Adipocyte (in vitro differentiated cells): ENCODE data around the gene SNPH.
"Not testable (repeated sequence)": the region's sequence is repeated elsewhere in the genome, so short reads cannot be mapped to it uniquely, and the experiment has no call there.

Experiments used
- DNase-seq: peaks from one replicate; pipeline ENCODE4 v3.0.0-alpha.2; 2015; ENCODE audit warnings: low read depth
- H3K27me3 ChIP-seq: replicated peaks from 2 replicates; pipeline ENCODE4 v1.7.0; 2013; ENCODE audit warnings: mild to moderate bottlenecking, low read length, moderate library complexity; ENCODE audit not compliant: control insufficient read depth, insufficient read depth
- H3K36me3 ChIP-seq: 2 replicates; pipeline ENCODE4 v1.7.0; 2013; ENCODE audit warnings: low read length, mild to moderate bottlenecking, moderate library complexity; ENCODE audit not compliant: control insufficient read depth, insufficient read depth, severe bottlenecking
- H3K4me1 ChIP-seq: 2 replicates; pipeline ENCODE4 v1.7.0; 2013; ENCODE audit warnings: mild to moderate bottlenecking, low read length, moderate library complexity; ENCODE audit not compliant: control insufficient read depth, insufficient read depth
- H3K4me3 ChIP-seq: 2 replicates; pipeline ENCODE4 v1.7.0; 2013; ENCODE audit warnings: mild to moderate bottlenecking, low read length, moderate library complexity
- H3K9ac ChIP-seq: 2 replicates; pipeline ENCODE4 v1.7.0; 2013; ENCODE audit warnings: mild to moderate bottlenecking, low read length, moderate library complexity
- H3K9me3 ChIP-seq: 2 replicates; pipeline ENCODE4 v1.7.0; 2013; ENCODE audit warnings: mild to moderate bottlenecking, low read length, moderate library complexity; ENCODE audit not compliant: control insufficient read depth

Gene SNPH

GRCh38 chr20:1338096-1338495 is 72.0 kb downstream of the SNPH start:
- H3K36me3 ChIP-seq, result peaks cover 6% of the 10 kb centered on the region
- no peak overlapping the region for H3K4me3 ChIP-seq
- H3K27me3 ChIP-seq, result no peaks in the 10 kb centered on the region
- no peak overlapping the region for H3K9ac ChIP-seq
- no peak for DNase-seq
- no peaks in the 10 kb centered on the region for H3K9me3 ChIP-seq
- peaks cover 28% of the 10 kb centered on the region for H3K4me1 ChIP-seq

- no peak overlapping the region for H3K9ac ChIP-seq
- no peak overlapping the region for H3K4me3 ChIP-seq
- no peaks in the 10 kb centered on the region for H3K27me3 ChIP-seq
- DNase-seq, result no peak
- no peaks in the 10 kb centered on the region for H3K9me3 ChIP-seq
- peaks cover 3% of the 10 kb centered on the region for H3K36me3 ChIP-seq
- peaks cover 34% of the 10 kb centered on the region for H3K4me1 ChIP-seq
Observed at GRCh38 chr20:1338801-1339200, 72.7 kb downstream of the SNPH start.

GRCh38 chr20:1341561-1342265 is 75.6 kb downstream of the SNPH start:
- Histone ChIP-seq H3K9ac (no peak overlapping the region), H3K9me3 (no peaks in the 10 kb centered on the region), H3K4me1 (peaks cover 31% of the 10 kb centered on the region), H3K4me3 (no peak overlapping the region), H3K36me3 (no peaks in the 10 kb centered on the region), H3K27me3 (no peaks in the 10 kb centered on the region)
- DNase-seq, result no peak

- peaks cover 26% of the 10 kb centered on the region for H3K4me1 ChIP-seq
- not testable (repeated sequence) for H3K4me3 ChIP-seq, H3K9ac ChIP-seq, H3K36me3 ChIP-seq, H3K9me3 ChIP-seq, DNase-seq, H3K27me3 ChIP-seq
Observed at GRCh38 chr20:1343446-1344124, 77.5 kb downstream of the SNPH start.

- no peaks in the 10 kb centered on the region for H3K36me3 ChIP-seq
- peaks cover 22% of the 10 kb centered on the region for H3K4me1 ChIP-seq
- H3K4me3 ChIP-seq, result no peak overlapping the region
- peaks cover 12% of the 10 kb centered on the region for H3K9me3 ChIP-seq
- H3K9ac ChIP-seq, result no peak overlapping the region
- no peaks in the 10 kb centered on the region for H3K27me3 ChIP-seq
- DNase-seq, result no peak
Observed at GRCh38 chr20:1345030-1345755, 79.1 kb downstream of the SNPH start.

- DNase-seq, result no peak
- Histone ChIP-seq H3K9ac (no peak overlapping the region), H3K9me3 (peaks cover 12% of the 10 kb centered on the region), H3K4me1 (peaks cover 22% of the 10 kb centered on the region), H3K4me3 (no peak overlapping the region), H3K36me3 (no peaks in the 10 kb centered on the region), H3K27me3 (no peaks in the 10 kb centered on the region)
Observed at GRCh38 chr20:1345756-1346093, 79.6 kb downstream of the SNPH start.

- no peak overlapping the region for H3K9ac ChIP-seq
- no peaks in the 10 kb centered on the region for H3K36me3 ChIP-seq
- no peaks in the 10 kb centered on the region for H3K27me3 ChIP-seq
- H3K9me3 ChIP-seq, result peaks cover 12% of the 10 kb centered on the region
- DNase-seq, result no peak
- no peak overlapping the region for H3K4me3 ChIP-seq
- H3K4me1 ChIP-seq, result peaks cover 21% of the 10 kb centered on the region
Observed at GRCh38 chr20:1346315-1346969, 80.3 kb downstream of the SNPH start.

- no peaks in the 10 kb centered on the region for H3K27me3 ChIP-seq
- peaks cover 31% of the 10 kb centered on the region for H3K36me3 ChIP-seq
- H3K9me3 ChIP-seq, result peaks cover 3% of the 10 kb centered on the region
- no peak for DNase-seq
- H3K4me3 ChIP-seq, result no peak overlapping the region
- H3K9ac ChIP-seq, result no peak overlapping the region
- no peaks in the 10 kb centered on the region for H3K4me1 ChIP-seq
Observed at GRCh38 chr20:1353956-1354355, 87.9 kb downstream of the SNPH start.

GRCh38 chr20:1357921-1358671 is 92.0 kb downstream of the SNPH start:
- no peak for DNase-seq
- H3K36me3 ChIP-seq, result peaks cover 60% of the 10 kb centered on the region

More at GRCh38 chr20:1357921-1358671, 92.0 kb downstream of the SNPH start:
- Histone ChIP-seq H3K4me1 (no peaks in the 10 kb centered on the region), H3K27me3 (no peaks in the 10 kb centered on the region), H3K9ac (no peak overlapping the region), H3K9me3 (no peaks in the 10 kb centered on the region), H3K4me3 (no peak overlapping the region)
